OCI-LY7 (cell line): Measurements from ENCODE around the gene STAB1. TPM values are rescaled to one million over a fixed set of nuclear protein-coding genes. Genes with fewer than 3 reads are reported as not detected.

ENCODE experiments used
- BruUV-seq: library from RNA; stranded (reverse); fragments of 400-500 nt; replicated peaks from 2 replicates; lab custom pipeline; 2021; lab: Mats Ljungman, UMichigan
- CTCF ChIA-PET: fragments of 300-600 bp; sonication (Branson Sonifier 250); formaldehyde crosslinking; loops from one replicate; lab custom pipeline; 2022; ENCODE audit warnings: antibody characterized with exemption; ENCODE audit not compliant: unreplicated experiment; lab: Charles Lee
- POLR2A ChIA-PET: fragments of 300-600 bp; sonication (Branson Sonifier 250); formaldehyde crosslinking; loops from one replicate; lab custom pipeline; 2022; ENCODE audit warnings: antibody characterized with exemption; lab: Charles Lee
- DNase-seq: peaks from one replicate; pipeline ENCODE4 v3.0.0-alpha.2; 2015; ENCODE audit warnings: low spot score
- H2AFZ ChIP-seq: fragments of 200-600 bp; sonication (generic), shearing (Covaris generic); 2 replicates; pipeline ENCODE4 v1.6.1; 2014; ENCODE audit warnings: mild to moderate bottlenecking, antibody characterized with exemption, low read length, moderate library complexity
- H3K27ac ChIP-seq: fragments of 200-600 bp; sonication (generic); 2 replicates; pipeline ENCODE4 v1.5.1; 2014; ENCODE audit warnings: mixed run types, low read depth, mild to moderate bottlenecking, moderate library complexity, low read length, inconsistent platforms; ENCODE audit not compliant: poor library complexity, severe bottlenecking
- H3K36me3 ChIP-seq: fragments of 200-600 bp; sonication (generic); 2 replicates; pipeline ENCODE4 v1.6.1; 2014; ENCODE audit warnings: mild to moderate bottlenecking, antibody characterized with exemption, low read length, moderate library complexity, mixed read lengths; ENCODE audit not compliant: insufficient read depth
- H3K4me1 ChIP-seq: fragments of 200-600 bp; sonication (generic); 2 replicates; pipeline ENCODE4 v1.5.1; 2014; ENCODE audit warnings: mild to moderate bottlenecking, low read length; ENCODE audit not compliant: insufficient read depth, poor library complexity, severe bottlenecking
- H3K4me2 ChIP-seq: fragments of 200-600 bp; sonication (generic); 2 replicates; pipeline ENCODE4 v1.6.1; 2014; ENCODE audit warnings: mild to moderate bottlenecking, low read length
- H3K4me3 ChIP-seq: fragments of 200-600 bp; sonication (generic); 2 replicates; pipeline ENCODE4 v1.5.1; 2014; ENCODE audit warnings: mild to moderate bottlenecking, low read depth, low read length; ENCODE audit not compliant: poor library complexity, severe bottlenecking
- H3K79me2 ChIP-seq: fragments of 200-600 bp; sonication (generic); 2 replicates; pipeline ENCODE4 v1.6.1; 2016; ENCODE audit warnings: low read depth, mild to moderate bottlenecking, low read length, moderate library complexity, mixed read lengths; ENCODE audit not compliant: insufficient read depth
- H3K9me2 ChIP-seq: fragments of 200-600 bp; sonication (generic); 2 replicates; pipeline ENCODE4 v1.6.1; 2016; ENCODE audit warnings: mild to moderate bottlenecking, low read length, mixed read lengths; ENCODE audit not compliant: insufficient read depth
- H3K9me3 ChIP-seq: fragments of 200-600 bp; sonication (generic); 2 replicates; pipeline ENCODE4 v1.6.1; 2014; ENCODE audit warnings: mild to moderate bottlenecking, mixed run types, low read length, mixed read lengths
- H4K20me1 ChIP-seq: fragments of 200-600 bp; sonication (generic); 2 replicates; pipeline ENCODE4 v1.6.1; 2014; ENCODE audit warnings: mild to moderate bottlenecking, antibody characterized with exemption, low read length, moderate library complexity, mixed read lengths; ENCODE audit not compliant: insufficient read depth
- EZH2phosphoT487 ChIP-seq: fragments of 200-600 bp; sonication (generic); IDR thresholded peaks from 2 replicates; pipeline ENCODE4 v1.6.1; 2018; ENCODE audit warnings: low read depth, borderline replicate concordance, mild to moderate bottlenecking, mixed run types, antibody characterized with exemption, low read length, moderate library complexity, mixed read lengths
- intact Hi-C: fragments of 100-400 bp; cut with micrococcal nuclease; formaldehyde crosslinking; loops from one replicate; pipeline ENCODE4 v1.10.0; 2022; ENCODE audit not compliant: unreplicated experiment
- total RNA-seq, 2 experiments: library from RNA; depleted of rRNA in 1 of 2; stranded (reverse); fragments of >200 nt in 1 of 2; shearing (Covaris generic) in 1 of 2; gene quantifications; 2 replicates each; pipeline ENCODE4 v1.2.3, GENCODE V29; 2014 to 2022
- TF ChIP-seq, protein P1 (sequence below): fragments of 200-600 bp; sonication (generic); conservative IDR thresholded peaks from 2 replicates; pipeline ENCODE4 v1.5.1; 2014; ENCODE audit warnings: mild to moderate bottlenecking, antibody characterized with exemption, low read length, moderate library complexity, mixed read lengths

Gene STAB1
- total RNA-seq, 2 experiments from 2014 or later: not detected

DNA sequence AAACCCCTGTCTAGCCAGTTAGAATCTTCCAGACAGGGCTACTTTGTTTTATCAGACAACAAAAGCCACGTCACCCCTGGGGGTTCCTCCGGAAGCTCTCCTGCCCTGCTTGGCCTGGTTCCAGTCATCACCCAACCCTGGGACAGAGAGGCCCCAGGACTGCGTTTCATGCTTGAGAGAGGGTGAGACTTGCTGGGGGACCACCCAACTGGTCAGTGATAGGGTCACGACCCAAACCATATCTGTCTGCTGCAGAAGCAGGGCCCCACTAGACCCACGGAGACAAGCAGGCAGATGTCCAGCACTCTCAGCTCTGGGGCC lies 37.3 kb downstream of the STAB1 start:
- no peak overlapping the region for H2AFZ ChIP-seq
- TF ChIP-seq, protein P1, sequence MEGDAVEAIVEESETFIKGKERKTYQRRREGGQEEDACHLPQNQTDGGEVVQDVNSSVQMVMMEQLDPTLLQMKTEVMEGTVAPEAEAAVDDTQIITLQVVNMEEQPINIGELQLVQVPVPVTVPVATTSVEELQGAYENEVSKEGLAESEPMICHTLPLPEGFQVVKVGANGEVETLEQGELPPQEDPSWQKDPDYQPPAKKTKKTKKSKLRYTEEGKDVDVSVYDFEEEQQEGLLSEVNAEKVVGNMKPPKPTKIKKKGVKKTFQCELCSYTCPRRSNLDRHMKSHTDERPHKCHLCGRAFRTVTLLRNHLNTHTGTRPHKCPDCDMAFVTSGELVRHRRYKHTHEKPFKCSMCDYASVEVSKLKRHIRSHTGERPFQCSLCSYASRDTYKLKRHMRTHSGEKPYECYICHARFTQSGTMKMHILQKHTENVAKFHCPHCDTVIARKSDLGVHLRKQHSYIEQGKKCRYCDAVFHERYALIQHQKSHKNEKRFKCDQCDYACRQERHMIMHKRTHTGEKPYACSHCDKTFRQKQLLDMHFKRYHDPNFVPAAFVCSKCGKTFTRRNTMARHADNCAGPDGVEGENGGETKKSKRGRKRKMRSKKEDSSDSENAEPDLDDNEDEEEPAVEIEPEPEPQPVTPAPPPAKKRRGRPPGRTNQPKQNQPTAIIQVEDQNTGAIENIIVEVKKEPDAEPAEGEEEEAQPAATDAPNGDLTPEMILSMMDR: no peak
- TF ChIP-seq EZH2phosphoT487: no peak
- no peaks in the 10 kb centered on the region for H3K9me2 ChIP-seq
- POLR2A ChIA-PET: no interaction called here
- H3K79me2 ChIP-seq: peaks cover 20% of the 10 kb centered on the region; the same call in 1 of the 2 replicates
- no peaks in the 10 kb centered on the region for H3K9me3 ChIP-seq
- H3K4me3 ChIP-seq: peak overlapping the region; percentile 86
- intact Hi-C loops: no loop called here
- H3K27ac ChIP-seq: no peak overlapping the region
- TSS peak; percentile 50 for BruUV-seq
- CTCF ChIA-PET: no interaction called here
- 0 out of 2 replicates have a peak, but pooled peaks cover 8% of the 10 kb centered on the region for H4K20me1 ChIP-seq
- DNase-seq: peak; percentile 58
- H3K4me1 ChIP-seq: peaks cover 39% of the 10 kb centered on the region
- H3K4me2 ChIP-seq: peak overlapping the region; percentile 99
- peaks cover 8% of the 10 kb centered on the region for H3K36me3 ChIP-seq

DNA sequence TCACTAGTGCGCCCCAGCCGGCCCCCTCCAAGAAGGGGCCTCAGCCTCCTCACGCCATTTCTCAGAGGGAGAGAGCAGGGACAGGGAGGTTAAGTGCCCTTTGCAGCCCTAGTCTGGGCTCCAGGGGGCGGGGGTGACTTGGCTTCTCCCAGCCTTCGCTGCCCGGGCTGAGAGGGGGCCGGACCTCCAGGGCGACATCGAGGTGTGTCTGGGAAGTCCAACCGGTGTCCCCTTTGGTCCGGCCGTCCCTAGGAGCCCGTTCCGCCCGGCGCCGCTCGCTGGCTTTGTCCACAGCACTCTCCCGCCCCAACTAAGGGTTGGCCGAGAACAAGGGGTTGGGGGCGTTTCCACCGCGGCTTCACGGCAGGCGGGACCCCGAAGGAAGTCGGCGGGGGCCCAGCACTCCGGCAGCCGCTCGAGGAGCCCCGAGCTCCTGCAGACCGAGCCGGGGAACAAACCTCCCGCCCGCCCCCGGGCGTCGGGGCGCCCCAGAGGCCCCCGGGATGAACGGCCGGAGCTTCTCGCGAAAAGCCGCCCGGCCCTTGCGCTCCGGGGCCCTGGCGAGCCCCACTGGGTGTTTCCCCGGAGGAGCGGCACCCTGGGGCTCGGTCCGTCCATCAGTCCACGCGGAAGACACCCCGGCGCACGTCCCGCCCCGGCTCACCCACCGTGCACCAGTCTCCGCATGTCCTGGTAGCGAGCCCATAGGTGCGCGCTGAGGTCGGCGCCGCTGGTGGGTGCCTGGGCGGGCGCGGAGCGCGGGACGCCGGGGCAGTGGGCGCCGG lies 37.9 kb downstream of the STAB1 start:
- POLR2A ChIA-PET: no interaction called here
- no peak overlapping the region for H3K27ac ChIP-seq

More for the DNA sequence above, 37.9 kb downstream of the STAB1 start:
- intact Hi-C loops: no loop called here
- Histone ChIP-seq H3K36me3 (peaks cover 3% of the 10 kb centered on the region; the same call in 1 of the 2 replicates), H3K9me3 (no peaks in the 10 kb centered on the region), H2AFZ (0 out of 2 replicates have a peak overlapping the region, but pooled peaks have one; percentile 22), H3K4me3 (peak overlapping the region; percentile 86), H3K4me2 (peak overlapping the region; percentile 99), H3K4me1 (peaks cover 44% of the 10 kb centered on the region), H3K79me2 (peaks cover 26% of the 10 kb centered on the region), H4K20me1 (0 out of 2 replicates have a peak, but pooled peaks cover 13% of the 10 kb centered on the region), H3K9me2 (no peaks in the 10 kb centered on the region)
- no TSS peak for BruUV-seq
- no peak for TF ChIP-seq EZH2phosphoT487
- TF ChIP-seq, protein P1: no peak
- CTCF ChIA-PET: no interaction called here
- peak; percentile 43 for DNase-seq
